NCI-H1092 (cell line): ENCODE results near the gene LRRC8C.

Experiments
- DNase-seq: peaks from one replicate; lab custom pipeline; 2025; lab: John Stamatoyannopoulos, UW

Gene LRRC8C

DNA sequence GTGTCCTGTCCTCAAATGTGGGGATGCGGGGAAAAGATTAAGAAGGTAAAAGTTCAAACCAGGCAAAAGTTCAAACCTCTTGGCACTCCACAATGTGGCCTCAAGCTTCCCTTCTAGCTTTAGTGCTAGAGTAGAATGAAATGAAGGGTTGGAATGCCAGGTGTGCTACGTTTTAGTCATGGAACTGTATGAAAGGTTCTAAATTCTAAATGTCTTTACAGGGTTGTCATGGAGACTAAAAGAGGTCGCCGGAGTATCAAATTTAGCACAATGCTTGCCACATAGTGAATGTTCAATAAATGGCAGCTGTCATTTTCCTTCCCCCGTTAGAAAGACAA is 130.7 kb downstream of the LRRC8C start:
- no peak for DNase-seq

DNA sequence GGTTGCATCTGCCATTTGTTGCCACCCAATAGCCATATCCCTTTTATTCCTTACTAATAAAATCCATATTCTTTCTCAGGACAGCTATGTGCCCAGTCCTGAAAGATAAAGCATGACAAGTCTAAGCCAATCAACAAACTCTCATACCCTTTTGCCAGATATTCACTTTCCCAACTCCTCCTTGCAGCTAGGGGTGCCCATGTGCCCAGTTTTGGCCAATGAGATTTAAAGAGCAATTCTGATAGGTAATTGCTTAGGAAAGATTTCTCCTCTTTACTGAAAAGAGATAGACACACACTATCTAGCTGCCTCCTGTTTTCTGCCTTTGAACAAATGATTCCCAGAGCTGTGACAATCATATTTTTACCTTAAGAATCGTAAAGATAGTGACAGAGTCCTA is 132.9 kb downstream of the LRRC8C start:
- no peak for DNase-seq

DNA sequence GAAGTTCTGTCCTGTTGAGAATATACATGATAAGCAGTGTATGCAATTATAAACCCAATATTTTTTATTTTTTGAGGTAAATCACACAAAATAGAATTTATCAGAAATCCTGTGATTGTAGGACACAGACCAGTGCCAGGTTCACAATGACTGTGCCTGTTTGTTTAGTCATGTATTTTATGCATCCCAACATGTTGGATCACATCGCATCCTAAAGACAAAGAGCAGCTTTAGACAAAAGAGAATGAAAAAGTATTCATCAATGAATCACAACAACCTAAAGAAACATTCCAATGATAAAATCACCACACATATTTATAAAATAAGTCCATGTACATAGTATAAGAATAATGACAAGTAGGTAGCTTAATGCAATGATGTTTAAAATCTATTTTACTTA is 134.7 kb downstream of the LRRC8C start:
- no peak for DNase-seq
